HEK293 (cell line): ENCODE data around the gene DHPS.

ENCODE experiments used
- CTCF ChIA-PET: fragments of 350-600 bp; formaldehyde crosslinking; extraction: SDS; loops from one replicate; lab custom pipeline; 2021; ENCODE audit warnings: antibody characterized with exemption; lab: Yijun Ruan, JAX
- POLR2A ChIA-PET: fragments of 300-600 bp; formaldehyde crosslinking; extraction: SDS; loops from one replicate; lab custom pipeline; 2020; ENCODE audit warnings: antibody characterized with exemption, inconsistent platforms; lab: Yijun Ruan, JAX
- H3K27ac ChIP-seq: fragments of 200-500 bp; sonication (Bioruptor generic); 2 replicates; pipeline ENCODE4 v1.5.1; 2014; ENCODE audit warnings: low read depth, low read length, control low read depth, inconsistent platforms; ENCODE audit errors: extremely low read depth
- H3K36me3 ChIP-seq, 2 experiments: fragments of 200-500 bp in 1 of 2; sonication (Bioruptor generic) in 1 of 2; 1 replicate in 1 of 2; 2 replicates in 1 of 2; pipeline ENCODE4 v1.5.1; 2014 to 2017; ENCODE audit warnings: inconsistent platforms in 2 of 2, low read length in 2 of 2; ENCODE audit not compliant: control insufficient read depth in 2 of 2, insufficient read depth in 1 of 2
- H3K4me1 ChIP-seq: fragments of 200-500 bp; sonication (Bioruptor generic); 2 replicates; pipeline ENCODE4 v1.5.1; 2014; ENCODE audit warnings: mild to moderate bottlenecking, low read length, inconsistent platforms; ENCODE audit not compliant: control insufficient read depth, insufficient read depth
- H3K4me3 ChIP-seq: 2 replicates; pipeline ENCODE4 v1.5.1; 2011; ENCODE audit warnings: low read depth, mild to moderate bottlenecking, control low read depth, low read length, moderate library complexity
- H3K9me3 ChIP-seq: fragments of 200-500 bp; sonication (Bioruptor generic); 2 replicates; pipeline ENCODE4 v1.5.1; 2014; ENCODE audit warnings: low read depth, low read length, inconsistent platforms; ENCODE audit not compliant: control insufficient read depth, insufficient read depth
- GLIS1 ChIP-seq: fragments of 450-650 bp; formaldehyde crosslinking; IDR thresholded peaks from 2 replicates; pipeline ENCODE4 v1.5.1; 2016; ENCODE audit warnings: missing biosample characterization, missing genetic modification characterization
- KLF7 ChIP-seq: fragments of 450-650 bp; formaldehyde crosslinking; IDR thresholded peaks from 2 replicates; pipeline ENCODE4 v1.5.1; 2016; ENCODE audit warnings: missing biosample characterization, missing genetic modification characterization, borderline replicate concordance
- KLF9 ChIP-seq: fragments of 450-650 bp; formaldehyde crosslinking; IDR thresholded peaks from 2 replicates; pipeline ENCODE4 v1.5.1; 2016; ENCODE audit warnings: missing biosample characterization, missing genetic modification characterization, low read depth
- OSR2 ChIP-seq: fragments of 450-650 bp; formaldehyde crosslinking; IDR thresholded peaks from 2 replicates; pipeline ENCODE4 v1.5.1; 2016; ENCODE audit warnings: missing biosample characterization, missing genetic modification characterization
- ZBTB17 ChIP-seq: fragments of 450-650 bp; formaldehyde crosslinking; IDR thresholded peaks from 2 replicates; pipeline ENCODE4 v1.5.1; 2016; ENCODE audit warnings: missing biosample characterization, missing genetic modification characterization
- ZEB2 ChIP-seq: fragments of 450-650 bp; formaldehyde crosslinking; IDR thresholded peaks from 2 replicates; pipeline ENCODE4 v1.5.1; 2016; ENCODE audit warnings: missing biosample characterization, missing genetic modification characterization
- ZNF146 ChIP-seq: fragments of 450-650 bp; formaldehyde crosslinking; IDR thresholded peaks from 2 replicates; pipeline ENCODE4 v1.5.1; 2016; ENCODE audit warnings: missing biosample characterization, missing genetic modification characterization
- ZNF335 ChIP-seq: fragments of 450-650 bp; formaldehyde crosslinking; conservative IDR thresholded peaks from 2 replicates; pipeline ENCODE4 v1.5.1; 2016; ENCODE audit warnings: missing biosample characterization, missing genetic modification characterization
- ZNF350 ChIP-seq: fragments of 450-650 bp; formaldehyde crosslinking; IDR thresholded peaks from 2 replicates; pipeline ENCODE4 v1.5.0; 2017; ENCODE audit warnings: missing biosample characterization, mild to moderate bottlenecking, missing genetic modification characterization
- ZNF501 ChIP-seq: fragments of 450-650 bp; formaldehyde crosslinking; IDR thresholded peaks from 2 replicates; pipeline ENCODE4 v1.5.1; 2016; ENCODE audit warnings: missing biosample characterization, missing genetic modification characterization
- ZNF549 ChIP-seq: fragments of 450-650 bp; IDR thresholded peaks from 2 replicates; pipeline ENCODE4 v1.5.1; 2018; ENCODE audit warnings: missing biosample characterization, missing genetic modification characterization, mild to moderate bottlenecking, inconsistent platforms, moderate library complexity
- ZNF585B ChIP-seq: fragments of 450-650 bp; formaldehyde crosslinking; IDR thresholded peaks from 2 replicates; pipeline ENCODE4 v1.5.1; 2016; ENCODE audit warnings: missing biosample characterization, missing genetic modification characterization
- ZNF76 ChIP-seq: fragments of 450-650 bp; formaldehyde crosslinking; IDR thresholded peaks from 2 replicates; pipeline ENCODE4; 2016; ENCODE audit warnings: low read depth, missing biosample characterization, missing genetic modification characterization, borderline replicate concordance
- ZSCAN30 ChIP-seq: fragments of 450-650 bp; IDR thresholded peaks from 2 replicates; pipeline ENCODE4 v1.5.1; 2018; ENCODE audit warnings: missing biosample characterization, mild to moderate bottlenecking, missing genetic modification characterization, moderate library complexity
- TF ChIP-seq, protein P1 (sequence below): fragments of 450-650 bp; formaldehyde crosslinking; optimal IDR thresholded peaks from 2 replicates; pipeline ENCODE3; 2016; ENCODE audit warnings: missing biosample characterization, mild to moderate bottlenecking, missing genetic modification characterization
- TF ChIP-seq, protein P2 (sequence below): sonication (generic); formaldehyde crosslinking; IDR thresholded peaks from 2 replicates; pipeline ENCODE4 v1.8.1; 2022; ENCODE audit warnings: mild to moderate bottlenecking, moderate library complexity, missing genetic modification reagents
- TF ChIP-seq, protein P3 (sequence below): fragments of 450-650 bp; formaldehyde crosslinking; IDR thresholded peaks from 2 replicates; pipeline ENCODE4 v1.5.1; 2016; ENCODE audit warnings: missing biosample characterization, missing genetic modification characterization, low read depth
- TF ChIP-seq, protein P4 (sequence below): fragments of 450-650 bp; formaldehyde crosslinking; conservative IDR thresholded peaks from 2 replicates; pipeline ENCODE4 v1.5.1; 2016; ENCODE audit warnings: low read depth, missing biosample characterization, missing genetic modification characterization
- TF ChIP-seq, protein P5 (sequence below): fragments of 450-650 bp; formaldehyde crosslinking; IDR thresholded peaks from 2 replicates; pipeline ENCODE4 v1.5.1; 2016; ENCODE audit warnings: missing biosample characterization, missing genetic modification characterization

DHPS gene

DNA sequence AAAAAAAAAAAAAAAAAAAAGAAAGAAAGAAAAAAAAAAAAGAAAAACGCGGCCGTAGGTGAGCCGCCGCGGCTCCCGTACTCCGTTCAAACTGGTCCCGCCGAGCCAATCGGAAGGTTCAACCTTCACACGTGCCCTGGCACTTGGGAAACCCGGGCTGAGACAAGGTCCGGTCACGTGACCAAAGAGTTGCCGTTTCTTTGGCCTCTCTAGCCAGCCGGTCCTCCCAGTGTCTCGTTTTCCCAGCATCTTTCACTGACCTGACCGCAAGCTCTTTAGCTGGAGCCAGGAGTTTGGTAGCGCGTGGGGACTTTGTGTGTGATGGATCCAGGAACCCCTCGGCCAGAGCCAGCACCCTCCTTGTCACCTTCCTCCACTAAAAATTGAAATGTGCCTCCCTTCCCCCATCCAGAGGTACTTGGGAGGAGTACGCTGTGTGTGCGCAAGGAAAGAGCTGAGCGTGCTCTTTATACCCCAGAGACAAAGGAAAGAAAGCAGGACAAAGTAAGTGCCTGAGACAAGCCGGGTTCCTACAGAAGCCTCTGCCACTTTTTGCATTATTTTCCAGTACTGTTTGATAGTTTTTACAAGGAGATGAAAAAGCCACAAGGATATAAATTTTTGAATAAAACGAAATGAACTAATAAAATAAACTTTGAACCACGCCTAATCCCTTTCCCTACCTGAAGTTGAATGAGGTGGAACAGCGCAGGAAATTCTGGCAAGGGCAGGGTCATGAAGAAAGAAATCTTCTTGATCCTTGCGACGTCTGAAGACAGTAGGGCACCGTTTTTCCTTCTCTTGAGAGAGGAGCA lies 41.1 kb upstream of the DHPS start (continued):
- TF ChIP-seq, protein P1, sequence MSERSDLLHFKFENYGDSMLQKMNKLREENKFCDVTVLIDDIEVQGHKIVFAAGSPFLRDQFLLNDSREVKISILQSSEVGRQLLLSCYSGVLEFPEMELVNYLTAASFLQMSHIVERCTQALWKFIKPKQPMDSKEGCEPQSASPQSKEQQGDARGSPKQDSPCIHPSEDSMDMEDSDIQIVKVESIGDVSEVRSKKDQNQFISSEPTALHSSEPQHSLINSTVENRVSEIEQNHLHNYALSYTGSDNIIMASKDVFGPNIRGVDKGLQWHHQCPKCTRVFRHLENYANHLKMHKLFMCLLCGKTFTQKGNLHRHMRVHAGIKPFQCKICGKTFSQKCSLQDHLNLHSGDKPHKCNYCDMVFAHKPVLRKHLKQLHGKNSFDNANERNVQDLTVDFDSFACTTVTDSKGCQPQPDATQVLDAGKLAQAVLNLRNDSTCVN (tag by site-specific recombination): peak; percentile 56
- 0 out of 2 replicates have a peak, but pooled peaks have one; percentile 41 for TF ChIP-seq ZSCAN30 (tag by site-specific recombination)
- TF ChIP-seq ZNF549 (tag by site-specific recombination): no peak
- TF ChIP-seq OSR2 (tag by site-specific recombination): 0 out of 2 replicates have a peak, but pooled peaks have one; percentile 32
- peak; percentile 6; the same call in 1 of the 2 replicates for TF ChIP-seq ZNF146 (tag by site-specific recombination)

DNA sequence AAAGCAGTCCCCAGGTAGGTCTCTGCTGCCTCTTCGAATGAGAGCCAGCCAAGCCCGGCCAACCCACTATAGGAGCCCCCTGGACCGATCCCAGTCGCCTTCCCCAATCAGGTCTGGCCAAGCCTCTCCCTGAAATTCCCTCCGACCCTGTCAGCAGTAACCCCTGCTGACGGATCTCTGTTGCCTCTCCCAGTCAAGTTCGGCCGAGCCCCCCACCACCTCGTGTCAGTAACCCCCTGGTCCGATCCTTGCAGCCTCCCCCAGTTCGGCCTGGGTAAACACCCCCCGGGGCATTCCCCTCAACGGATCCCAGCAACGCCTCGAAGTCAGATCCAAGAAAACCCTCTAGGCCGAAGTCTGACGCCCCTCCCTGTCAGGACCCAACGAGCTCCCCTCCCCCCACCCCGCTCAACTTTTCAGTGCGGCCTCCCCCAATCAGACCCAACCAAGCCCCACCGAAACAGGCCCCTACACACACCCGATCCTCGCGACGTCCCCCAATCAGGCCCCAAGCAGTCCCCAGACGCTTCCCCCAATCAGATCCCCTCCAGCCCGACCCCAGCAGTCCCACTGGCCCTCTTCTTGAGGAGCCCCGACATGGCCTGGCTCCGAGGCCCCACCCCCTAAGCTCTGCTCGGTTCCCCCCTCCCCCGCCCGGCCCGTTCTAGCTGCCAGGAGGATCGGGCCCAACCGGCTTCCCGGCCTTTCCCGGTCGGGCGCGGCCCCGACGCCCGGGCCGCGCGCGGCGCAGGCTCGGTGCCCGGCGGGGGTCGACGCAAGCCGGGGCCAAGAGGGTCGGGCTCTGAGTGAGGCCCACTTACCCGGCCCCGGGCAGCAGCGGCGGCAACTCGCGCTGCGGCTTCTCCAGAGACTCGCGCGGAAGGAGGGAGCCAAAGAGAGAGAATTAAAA lies 40.2 kb upstream of the DHPS start:
- Histone ChIP-seq H3K36me3 (peaks cover 19 to 36% of the 10 kb centered on the region in 2 experiments; a peak in 2 of 3 replicates), H3K27ac (peak overlapping the region; percentile 97), H3K9me3 (no peaks in the 10 kb centered on the region), H3K4me1 (no peaks in the 10 kb centered on the region), H3K4me3 (peak overlapping the region; percentile 79)
- ChIA-PET CTCF (interaction anchor here (0.6 to 3.3 kb wide), 8 partner anchors 12 to 337 kb away, joined by 3 to 19 read pairs (median 4); partner anchors contain the start of gene TRIR), POLR2A (interaction anchor here (0.6 to 5.1 kb wide), 14 partner anchors 10 to 169 kb away, joined by 3 to 89 read pairs (median 4); partner anchors contain the start of genes FBXW9, GCDH, GET3 and JUNB)
- TF ChIP-seq ZEB2 (tag by site-specific recombination): no peak
- TF ChIP-seq KLF7 (tag by site-specific recombination): peak; percentile 57; the same call in 1 of the 2 replicates
- peak; percentile 92 for TF ChIP-seq ZNF335 (tag by site-specific recombination)
- TF ChIP-seq ZBTB17: peak; percentile 54
- TF ChIP-seq, protein P2, sequence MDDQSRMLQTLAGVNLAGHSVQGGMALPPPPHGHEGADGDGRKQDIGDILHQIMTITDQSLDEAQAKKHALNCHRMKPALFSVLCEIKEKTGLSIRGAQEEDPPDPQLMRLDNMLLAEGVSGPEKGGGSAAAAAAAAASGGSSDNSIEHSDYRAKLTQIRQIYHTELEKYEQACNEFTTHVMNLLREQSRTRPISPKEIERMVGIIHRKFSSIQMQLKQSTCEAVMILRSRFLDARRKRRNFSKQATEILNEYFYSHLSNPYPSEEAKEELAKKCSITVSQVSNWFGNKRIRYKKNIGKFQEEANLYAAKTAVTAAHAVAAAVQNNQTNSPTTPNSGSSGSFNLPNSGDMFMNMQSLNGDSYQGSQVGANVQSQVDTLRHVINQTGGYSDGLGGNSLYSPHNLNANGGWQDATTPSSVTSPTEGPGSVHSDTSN (CRISPR knock-in tag): no peak
- 0 out of 2 replicates have a peak, but pooled peaks have one; percentile 33 for TF ChIP-seq KLF9 (tag by site-specific recombination)
- peak; percentile 18; the same call in 1 of the 2 replicates for TF ChIP-seq ZNF76 (tag by site-specific recombination)
- TF ChIP-seq, protein P3, sequence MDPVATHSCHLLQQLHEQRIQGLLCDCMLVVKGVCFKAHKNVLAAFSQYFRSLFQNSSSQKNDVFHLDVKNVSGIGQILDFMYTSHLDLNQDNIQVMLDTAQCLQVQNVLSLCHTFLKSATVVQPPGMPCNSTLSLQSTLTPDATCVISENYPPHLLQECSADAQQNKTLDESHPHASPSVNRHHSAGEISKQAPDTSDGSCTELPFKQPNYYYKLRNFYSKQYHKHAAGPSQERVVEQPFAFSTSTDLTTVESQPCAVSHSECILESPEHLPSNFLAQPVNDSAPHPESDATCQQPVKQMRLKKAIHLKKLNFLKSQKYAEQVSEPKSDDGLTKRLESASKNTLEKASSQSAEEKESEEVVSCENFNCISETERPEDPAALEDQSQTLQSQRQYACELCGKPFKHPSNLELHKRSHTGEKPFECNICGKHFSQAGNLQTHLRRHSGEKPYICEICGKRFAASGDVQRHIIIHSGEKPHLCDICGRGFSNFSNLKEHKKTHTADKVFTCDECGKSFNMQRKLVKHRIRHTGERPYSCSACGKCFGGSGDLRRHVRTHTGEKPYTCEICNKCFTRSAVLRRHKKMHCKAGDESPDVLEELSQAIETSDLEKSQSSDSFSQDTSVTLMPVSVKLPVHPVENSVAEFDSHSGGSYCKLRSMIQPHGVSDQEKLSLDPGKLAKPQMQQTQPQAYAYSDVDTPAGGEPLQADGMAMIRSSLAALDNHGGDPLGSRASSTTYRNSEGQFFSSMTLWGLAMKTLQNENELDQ (tag by site-specific recombination): no peak
- TF ChIP-seq, protein P4, sequence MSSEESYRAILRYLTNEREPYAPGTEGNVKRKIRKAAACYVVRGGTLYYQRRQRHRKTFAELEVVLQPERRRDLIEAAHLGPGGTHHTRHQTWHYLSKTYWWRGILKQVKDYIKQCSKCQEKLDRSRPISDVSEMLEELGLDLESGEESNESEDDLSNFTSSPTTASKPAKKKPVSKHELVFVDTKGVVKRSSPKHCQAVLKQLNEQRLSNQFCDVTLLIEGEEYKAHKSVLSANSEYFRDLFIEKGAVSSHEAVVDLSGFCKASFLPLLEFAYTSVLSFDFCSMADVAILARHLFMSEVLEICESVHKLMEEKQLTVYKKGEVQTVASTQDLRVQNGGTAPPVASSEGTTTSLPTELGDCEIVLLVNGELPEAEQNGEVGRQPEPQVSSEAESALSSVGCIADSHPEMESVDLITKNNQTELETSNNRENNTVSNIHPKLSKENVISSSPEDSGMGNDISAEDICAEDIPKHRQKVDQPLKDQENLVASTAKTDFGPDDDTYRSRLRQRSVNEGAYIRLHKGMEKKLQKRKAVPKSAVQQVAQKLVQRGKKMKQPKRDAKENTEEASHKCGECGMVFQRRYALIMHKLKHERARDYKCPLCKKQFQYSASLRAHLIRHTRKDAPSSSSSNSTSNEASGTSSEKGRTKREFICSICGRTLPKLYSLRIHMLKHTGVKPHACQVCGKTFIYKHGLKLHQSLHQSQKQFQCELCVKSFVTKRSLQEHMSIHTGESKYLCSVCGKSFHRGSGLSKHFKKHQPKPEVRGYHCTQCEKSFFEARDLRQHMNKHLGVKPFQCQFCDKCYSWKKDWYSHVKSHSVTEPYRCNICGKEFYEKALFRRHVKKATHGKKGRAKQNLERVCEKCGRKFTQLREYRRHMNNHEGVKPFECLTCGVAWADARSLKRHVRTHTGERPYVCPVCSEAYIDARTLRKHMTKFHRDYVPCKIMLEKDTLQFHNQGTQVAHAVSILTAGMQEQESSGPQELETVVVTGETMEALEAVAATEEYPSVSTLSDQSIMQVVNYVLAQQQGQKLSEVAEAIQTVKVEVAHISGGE (tag by site-specific recombination): 0 out of 2 replicates have a peak, but pooled peaks have one; percentile 21
- TF ChIP-seq, protein P5, sequence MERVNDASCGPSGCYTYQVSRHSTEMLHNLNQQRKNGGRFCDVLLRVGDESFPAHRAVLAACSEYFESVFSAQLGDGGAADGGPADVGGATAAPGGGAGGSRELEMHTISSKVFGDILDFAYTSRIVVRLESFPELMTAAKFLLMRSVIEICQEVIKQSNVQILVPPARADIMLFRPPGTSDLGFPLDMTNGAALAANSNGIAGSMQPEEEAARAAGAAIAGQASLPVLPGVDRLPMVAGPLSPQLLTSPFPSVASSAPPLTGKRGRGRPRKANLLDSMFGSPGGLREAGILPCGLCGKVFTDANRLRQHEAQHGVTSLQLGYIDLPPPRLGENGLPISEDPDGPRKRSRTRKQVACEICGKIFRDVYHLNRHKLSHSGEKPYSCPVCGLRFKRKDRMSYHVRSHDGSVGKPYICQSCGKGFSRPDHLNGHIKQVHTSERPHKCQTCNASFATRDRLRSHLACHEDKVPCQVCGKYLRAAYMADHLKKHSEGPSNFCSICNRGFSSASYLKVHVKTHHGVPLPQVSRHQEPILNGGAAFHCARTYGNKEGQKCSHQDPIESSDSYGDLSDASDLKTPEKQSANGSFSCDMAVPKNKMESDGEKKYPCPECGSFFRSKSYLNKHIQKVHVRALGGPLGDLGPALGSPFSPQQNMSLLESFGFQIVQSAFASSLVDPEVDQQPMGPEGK (tag by site-specific recombination): peak; percentile 66; the same call in 1 of the 2 replicates
- peak; percentile 87 for TF ChIP-seq GLIS1 (tag by site-specific recombination)
- TF ChIP-seq ZNF585B (tag by site-specific recombination): no peak
- TF ChIP-seq ZNF350: no peak
- TF ChIP-seq ZNF501 (tag by site-specific recombination): 0 out of 2 replicates have a peak, but pooled peaks have one; percentile 32
